GM21737 (cell line): ENCODE results near the gene NGLY1.
A peak's percentile ranks its signal among the peaks of the same experiment; 100 is the strongest.

ENCODE experiments used
- ATAC-seq: cut with Tn5 transposase; IDR thresholded peaks from one replicate; pipeline ENCODE4 v1.9.1; 2021; ENCODE audit warnings: mild to moderate bottlenecking, moderate library complexity; ENCODE audit not compliant: unreplicated experiment

The NGLY1 gene

GRCh38 chr3:25785826-25786225 is 2.6 kb upstream of the NGLY1 start:
- ATAC-seq: no peak

- no peak for ATAC-seq
Observed at GRCh38 chr3:25784971-25785370, 1.7 kb upstream of the NGLY1 start.

GRCh38 chr3:25783661-25784512 is 644 bp upstream of the NGLY1 start:
- peak; percentile 25 for ATAC-seq

DNA sequence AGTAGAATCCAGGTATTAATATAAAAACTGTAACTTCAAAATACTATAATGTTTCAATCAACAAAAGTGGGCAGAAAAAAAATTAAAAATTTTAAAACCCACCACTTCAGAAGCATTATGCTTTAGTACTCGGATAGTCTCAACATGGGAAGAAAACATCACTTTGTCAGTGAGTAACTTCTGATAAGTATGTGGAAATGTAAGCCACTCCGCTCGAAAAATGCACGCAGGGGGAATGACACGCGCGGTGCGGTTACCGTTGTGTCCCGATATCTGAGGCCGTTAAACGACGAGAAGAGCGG is 656 bp downstream of the NGLY1 start:
- no peak for ATAC-seq

- peak; percentile 43 for ATAC-seq
Observed at GRCh38 chr3:25781758-25782594, 1.3 kb downstream of the NGLY1 start.

DNA sequence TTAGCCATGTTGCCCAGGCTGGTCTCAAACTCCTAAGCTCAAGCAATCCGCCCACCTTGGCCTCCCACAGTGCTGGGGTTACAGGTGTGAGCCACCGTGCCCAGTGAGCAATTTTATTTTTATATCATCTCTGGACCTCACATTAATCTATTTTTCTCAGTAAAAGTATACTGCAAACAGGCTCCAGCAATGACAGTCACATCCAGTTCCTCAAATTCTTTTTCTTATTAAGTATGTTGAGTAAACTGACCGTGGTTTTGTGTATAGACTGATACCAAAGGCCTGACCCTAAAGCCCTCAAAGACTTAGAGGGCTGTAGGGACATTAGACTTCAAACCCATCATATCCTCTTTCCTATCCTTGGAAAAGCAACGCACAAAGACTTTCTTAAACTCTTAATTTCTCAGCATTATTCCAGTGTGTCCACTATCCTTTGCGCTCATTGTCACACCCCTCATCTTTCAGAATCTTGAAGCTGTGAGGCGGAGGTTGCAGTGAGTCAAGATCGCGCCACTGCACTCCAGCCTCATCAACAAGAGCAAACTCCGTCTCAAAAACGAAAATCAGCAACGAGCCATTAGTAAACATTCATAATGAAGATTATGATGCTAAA is 2.0 kb downstream of the NGLY1 start:
- ATAC-seq: no peak

- no peak for ATAC-seq
Observed at GRCh38 chr3:25780618-25781017, 2.6 kb downstream of the NGLY1 start.

DNA sequence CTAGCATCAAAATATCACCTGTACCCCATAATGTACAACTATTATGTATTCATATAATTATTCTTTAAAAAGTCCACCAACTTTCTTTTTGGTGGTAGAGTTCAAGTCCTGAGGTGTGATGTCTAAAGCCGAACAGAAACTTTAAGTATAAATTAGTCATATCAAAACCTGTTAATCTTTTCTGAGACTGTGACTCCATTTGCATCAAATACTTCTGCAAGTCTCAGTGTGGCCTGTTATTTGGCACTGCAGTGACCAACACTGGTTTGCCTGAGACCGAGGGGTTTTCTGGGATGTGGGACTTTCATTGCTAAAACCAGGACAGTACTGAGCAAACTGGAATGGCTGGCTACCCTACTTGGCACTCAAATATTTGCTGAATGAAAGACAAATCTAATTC is 7.3 kb downstream of the NGLY1 start:
- no peak for ATAC-seq

DNA sequence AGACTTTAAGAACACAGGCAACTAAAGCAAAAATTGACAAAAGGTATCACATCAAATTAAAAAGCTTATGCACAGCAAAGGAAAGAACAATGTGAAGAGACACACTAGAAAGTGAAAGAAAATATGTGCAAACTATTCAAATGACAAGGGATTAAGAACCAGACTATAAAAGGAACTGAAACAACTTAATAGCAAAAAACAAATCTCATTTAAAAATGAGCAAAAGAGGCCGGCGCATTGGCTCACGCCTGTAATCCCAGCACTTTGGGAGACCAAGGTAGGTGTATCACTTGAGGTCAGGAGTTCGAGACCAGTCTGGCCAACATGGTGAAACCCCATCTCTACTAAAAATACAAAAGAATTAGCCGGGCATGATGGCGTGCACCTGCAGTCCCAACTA is 14.4 kb downstream of the NGLY1 start:
- ATAC-seq: peak; percentile 81

DNA sequence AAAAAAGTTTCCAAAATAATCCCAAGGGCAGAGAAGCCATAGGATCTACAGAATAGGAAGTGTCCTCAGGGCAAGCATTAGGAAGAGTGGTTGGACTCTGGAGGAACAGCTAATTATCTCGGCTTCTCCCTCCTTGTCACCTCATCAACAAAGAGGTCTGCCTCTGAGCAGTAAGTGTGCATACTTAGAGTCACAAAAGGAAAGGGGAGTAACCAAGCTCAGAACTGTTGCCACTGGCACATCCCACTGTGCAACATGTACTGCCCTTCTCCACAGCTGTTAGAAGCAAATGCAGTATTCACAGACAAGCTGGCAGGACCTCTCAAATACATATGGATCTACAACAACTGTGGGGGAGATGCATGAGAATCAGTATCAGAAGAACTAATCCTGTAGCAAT is 31.5 kb downstream of the NGLY1 start:
- no peak for ATAC-seq

GRCh38 chr3:25751048-25751447 is 32.2 kb downstream of the NGLY1 start:
- ATAC-seq: no peak

- no peak for ATAC-seq
Observed at GRCh38 chr3:25749031-25749581, 34.1 kb downstream of the NGLY1 start.

DNA sequence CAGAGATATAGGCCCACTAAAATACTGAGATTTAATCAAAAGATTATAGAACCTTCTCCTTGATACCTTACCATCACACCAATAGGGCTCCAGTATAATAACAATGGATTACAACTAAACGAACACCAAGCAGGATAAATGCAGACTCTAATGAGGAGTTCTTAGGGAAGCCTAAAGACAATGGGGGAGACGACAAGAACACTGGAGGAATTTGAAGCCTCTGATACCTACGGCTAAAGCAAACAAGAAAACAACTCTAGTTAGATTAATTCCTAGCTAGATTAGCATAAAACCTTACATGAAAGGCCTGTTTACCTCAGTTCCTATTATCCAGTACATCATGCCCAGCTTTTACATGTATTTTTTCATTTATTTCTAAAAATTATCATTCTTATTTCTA is 35.1 kb downstream of the NGLY1 start:
- no peak for ATAC-seq

GRCh38 chr3:25747033-25747432 is 36.2 kb downstream of the NGLY1 start:
- no peak for ATAC-seq

GRCh38 chr3:25744470-25744869 is 38.8 kb downstream of the NGLY1 start:
- no peak for ATAC-seq

- no peak for ATAC-seq
Observed at GRCh38 chr3:25728101-25728500, 55.1 kb downstream of the NGLY1 start.

GRCh38 chr3:25727316-25727715 is 55.9 kb downstream of the NGLY1 start:
- ATAC-seq: no peak

DNA sequence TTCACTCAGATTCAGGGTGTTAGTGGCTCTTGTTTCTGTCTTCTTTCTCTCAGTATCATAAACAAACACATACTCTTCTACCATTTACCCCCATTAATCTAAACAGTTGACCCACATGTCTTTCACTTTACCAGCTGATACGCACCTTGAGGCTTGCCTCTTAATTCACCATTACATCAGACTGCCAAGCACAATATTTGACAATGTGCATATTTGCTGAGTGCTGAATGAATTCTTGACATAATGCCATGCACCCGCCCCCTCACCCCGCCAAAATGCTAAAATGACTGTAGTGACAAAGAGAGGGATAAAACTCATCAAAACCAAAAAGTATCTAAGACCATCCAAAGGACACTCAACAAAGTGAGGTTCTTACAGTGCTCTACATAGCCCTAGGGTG is 57.4 kb downstream of the NGLY1 start:
- ATAC-seq: no peak

GRCh38 chr3:25724948-25725645 is 58.1 kb downstream of the NGLY1 start:
- no peak for ATAC-seq

DNA sequence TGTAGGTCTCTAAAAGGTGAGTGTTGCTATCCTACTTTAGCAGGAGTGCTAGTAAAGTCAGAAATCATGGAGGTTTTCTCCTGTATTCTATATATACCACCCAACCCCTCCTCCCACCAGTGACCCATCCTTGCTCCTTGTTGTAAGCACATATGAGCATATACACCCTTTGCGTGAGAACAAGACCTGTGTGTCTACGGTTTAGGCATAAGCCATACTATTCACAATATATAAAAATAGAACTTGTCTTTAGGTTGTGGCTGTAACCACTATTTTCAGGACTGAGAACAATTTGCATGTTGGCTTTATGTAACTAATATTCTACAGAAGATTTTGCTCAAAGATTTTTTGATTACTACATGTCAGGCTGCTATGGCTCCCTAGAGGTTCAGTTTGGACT is 59.4 kb downstream of the NGLY1 start:
- no peak for ATAC-seq

GRCh38 chr3:25719321-25719720 is 63.9 kb downstream of the NGLY1 start:
- ATAC-seq: no peak
